Measurements from ENCODE around the gene CTXN3.
A peak's percentile ranks its signal among the peaks of the same experiment; 100 is the strongest.

Gene CTXN3

DNA sequence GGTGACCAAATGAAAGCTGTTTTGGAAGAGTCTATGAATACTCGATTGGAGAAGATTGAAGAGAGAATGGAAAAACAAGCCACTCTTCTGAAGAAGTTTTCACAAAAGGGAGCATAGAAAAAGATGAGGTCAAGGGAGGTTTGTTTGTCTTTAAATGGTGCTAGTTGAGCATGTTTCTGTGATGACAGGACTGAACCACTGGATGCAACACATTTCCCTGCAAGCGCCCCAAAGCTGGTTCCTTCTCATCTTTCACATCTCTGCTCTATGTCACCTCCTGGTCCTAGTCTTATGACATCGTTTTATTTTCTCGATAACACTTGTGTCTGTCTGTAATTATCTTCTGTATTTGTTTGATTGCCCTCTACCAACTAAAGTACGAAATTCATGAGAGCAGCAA, 50.5 kb downstream of the CTXN3 start:
- DNase-seq (ENCODE audit: low read depth): no peak

DNA sequence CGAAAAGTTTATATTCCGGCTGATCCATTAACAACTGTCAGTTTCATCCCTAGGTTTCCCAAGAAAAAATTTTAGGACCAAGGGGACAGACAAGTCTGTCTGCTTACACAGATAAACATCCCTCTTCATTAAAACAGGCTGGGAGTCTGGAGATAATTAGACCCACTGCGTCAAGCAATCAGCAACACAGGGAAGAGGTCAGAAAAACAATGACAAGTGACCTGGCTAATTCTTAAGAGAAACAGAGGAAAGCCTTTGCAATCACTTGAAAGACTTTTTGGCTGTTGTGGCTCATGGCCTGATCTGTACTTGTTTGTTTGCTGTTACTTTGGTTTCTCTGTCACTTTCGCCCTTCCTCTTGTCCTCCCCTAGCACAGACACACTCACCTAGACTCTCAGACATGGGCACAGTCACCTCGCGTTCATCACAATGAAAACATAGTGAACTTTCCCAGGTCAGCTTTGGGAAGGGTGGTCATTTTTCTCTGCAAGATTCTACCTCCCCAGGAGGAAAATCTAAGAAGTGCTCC, 51.4 kb downstream of the CTXN3 start:
- DNase-seq (ENCODE audit: low read depth): no peak

DNA sequence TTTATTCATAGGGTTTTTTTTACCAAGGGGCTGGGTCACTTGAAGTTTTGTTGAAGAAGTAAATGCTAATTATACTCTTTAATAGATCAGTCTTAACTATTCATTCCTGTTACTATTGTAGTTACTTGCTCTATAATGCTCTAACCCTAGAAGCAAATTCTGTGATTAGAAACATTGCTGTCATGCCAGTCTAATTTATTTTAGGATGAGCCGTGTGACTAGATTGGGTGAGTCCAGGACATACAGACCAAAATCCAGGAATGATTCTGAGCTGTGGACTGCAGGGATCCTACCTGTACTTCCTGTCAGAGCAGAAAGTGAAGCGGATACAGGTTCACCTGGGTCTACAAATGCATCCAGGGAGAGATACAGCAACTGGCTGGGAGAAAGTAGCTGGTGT, 53.6 kb downstream of the CTXN3 start:
- no peak for DNase-seq (ENCODE audit: low read depth)

DNA sequence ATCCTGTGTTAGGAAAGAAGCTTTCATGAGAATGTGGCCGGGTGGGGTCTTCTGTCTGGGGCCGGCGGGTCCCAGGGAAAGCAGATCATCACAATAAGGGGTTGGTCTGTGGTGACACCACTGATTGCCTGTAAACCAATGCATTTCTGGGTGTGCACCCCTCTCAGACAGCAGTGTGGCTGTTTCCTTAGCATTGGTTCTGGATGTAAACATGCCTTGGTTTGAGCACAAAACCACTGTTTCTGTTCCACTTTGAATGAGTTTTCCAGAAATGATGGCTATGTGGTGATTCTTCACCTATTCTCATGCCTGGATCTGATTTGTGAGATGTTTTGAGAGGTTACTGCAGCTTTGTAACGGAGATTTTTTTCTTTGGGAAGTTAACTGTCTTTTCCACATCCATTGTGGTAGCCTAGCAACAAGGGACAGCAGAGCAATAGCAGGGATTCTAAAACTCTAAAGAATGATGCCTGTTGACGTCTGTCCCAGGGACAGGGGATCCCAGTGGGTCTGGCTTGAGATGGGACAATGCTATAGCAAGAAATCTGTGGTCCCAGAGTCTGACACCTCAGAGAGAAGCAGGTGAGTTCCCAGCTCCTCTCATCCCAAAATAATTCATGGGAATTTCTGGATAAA, 54.2 kb downstream of the CTXN3 start, which contains the start of gene CCDC192:
TSS of gene CCDC192 (plus strand) at position 466 of the 636 bp plus-strand sequence. CDS start at position 521, 55 bp downstream.
- DNase-seq (ENCODE audit: low read depth): no peak

DNA sequence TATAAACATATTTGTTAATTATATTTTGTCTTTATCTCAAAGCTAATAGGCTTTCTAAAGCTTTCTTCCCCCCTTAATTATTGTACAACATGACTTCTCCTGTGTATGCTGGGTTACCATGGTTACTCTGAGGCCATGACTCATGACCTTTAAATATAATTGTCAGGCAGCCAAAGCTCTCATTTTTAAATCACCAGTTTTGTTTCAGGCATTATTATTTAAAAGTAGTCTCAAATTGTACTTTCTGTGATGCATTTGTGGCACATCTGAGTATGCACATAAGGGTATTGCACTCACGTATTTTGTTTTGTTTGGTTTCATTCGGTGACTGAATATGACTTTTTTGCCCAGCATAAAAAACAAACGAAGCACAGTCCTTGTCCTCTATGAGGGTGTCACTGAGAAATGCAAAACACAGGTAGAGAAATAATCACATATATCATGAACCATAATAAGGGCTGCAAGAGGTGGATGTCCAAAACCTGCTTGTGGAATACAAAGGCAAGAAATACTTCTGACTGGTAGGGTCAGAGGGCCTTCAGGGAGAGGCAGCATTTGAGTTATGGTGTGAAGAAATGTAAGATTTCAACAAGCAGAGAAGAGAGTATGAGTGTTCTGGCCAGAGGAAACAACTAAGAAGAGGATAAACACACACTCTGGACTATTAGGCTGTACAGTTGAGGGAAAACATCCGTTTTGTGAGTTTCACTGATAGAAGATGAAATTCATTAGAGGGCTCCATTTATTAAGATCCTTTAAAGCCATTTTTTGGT, 56.4 kb downstream of the CTXN3 start:
- peak; percentile 61 for DNase-seq (ENCODE audit: low read depth)

DNA sequence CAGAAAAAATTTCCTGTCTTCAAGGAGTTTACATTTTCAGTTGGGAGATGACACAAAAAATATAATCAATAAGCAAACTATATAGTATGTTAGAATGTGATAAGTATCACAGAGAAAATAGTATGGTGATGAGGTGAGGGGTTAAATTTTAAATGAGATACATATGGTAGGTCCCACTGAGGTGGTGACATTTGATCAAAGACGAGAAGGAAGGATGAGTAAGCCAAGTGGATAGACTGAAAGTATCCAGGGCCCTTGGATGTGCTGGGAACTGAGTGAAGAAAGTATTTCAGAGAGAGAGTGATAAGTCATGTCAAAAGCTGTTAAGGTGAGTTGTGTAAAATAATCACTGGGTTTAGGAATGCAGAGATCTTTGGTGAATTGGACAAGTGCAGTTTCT, 57.8 kb downstream of the CTXN3 start:
- DNase-seq (ENCODE audit: low read depth): no peak

DNA sequence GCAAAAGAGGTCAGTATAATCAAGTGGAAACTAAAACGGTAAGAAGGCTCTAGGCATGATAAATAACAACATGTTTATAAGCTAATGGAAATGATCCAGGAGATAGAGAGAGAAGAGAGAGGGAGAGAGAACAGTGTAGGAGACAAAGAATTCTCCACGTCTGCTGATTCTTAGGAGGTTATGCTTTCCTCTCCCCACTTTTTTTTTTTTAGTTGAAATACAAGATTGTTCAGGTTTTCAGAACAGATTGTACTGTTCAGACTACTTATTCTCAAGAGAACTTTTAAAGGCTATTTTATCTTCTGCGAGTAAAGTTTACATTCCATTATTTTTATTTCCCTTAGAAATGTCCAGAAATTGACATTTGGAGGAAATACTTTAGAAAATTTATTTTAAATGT, 58.3 kb downstream of the CTXN3 start:
- no peak for DNase-seq (ENCODE audit: low read depth)
